OCI-LY7 (cell line): ENCODE results near the gene MRTFB. TPM values are rescaled to one million over a fixed set of nuclear protein-coding genes. Genes with fewer than 3 reads are reported as not detected.

Source experiments
- BruUV-seq: library from RNA; stranded (reverse); fragments of 400-500 nt; replicated peaks from 2 replicates; lab custom pipeline; 2021; lab: Mats Ljungman, UMichigan
- CTCF ChIA-PET: fragments of 300-600 bp; sonication (Branson Sonifier 250); formaldehyde crosslinking; loops from one replicate; lab custom pipeline; 2022; ENCODE audit warnings: antibody characterized with exemption; ENCODE audit not compliant: unreplicated experiment; lab: Charles Lee
- POLR2A ChIA-PET: fragments of 300-600 bp; sonication (Branson Sonifier 250); formaldehyde crosslinking; loops from one replicate; lab custom pipeline; 2022; ENCODE audit warnings: antibody characterized with exemption; lab: Charles Lee
- DNase-seq: peaks from one replicate; pipeline ENCODE4 v3.0.0-alpha.2; 2015; ENCODE audit warnings: low spot score
- H2AFZ ChIP-seq: fragments of 200-600 bp; sonication (generic), shearing (Covaris generic); 2 replicates; pipeline ENCODE4 v1.6.1; 2014; ENCODE audit warnings: mild to moderate bottlenecking, antibody characterized with exemption, low read length, moderate library complexity
- H3K27ac ChIP-seq: fragments of 200-600 bp; sonication (generic); 2 replicates; pipeline ENCODE4 v1.5.1; 2014; ENCODE audit warnings: mixed run types, low read depth, mild to moderate bottlenecking, moderate library complexity, low read length, inconsistent platforms; ENCODE audit not compliant: poor library complexity, severe bottlenecking
- H3K36me3 ChIP-seq: fragments of 200-600 bp; sonication (generic); 2 replicates; pipeline ENCODE4 v1.6.1; 2014; ENCODE audit warnings: mild to moderate bottlenecking, antibody characterized with exemption, low read length, moderate library complexity, mixed read lengths; ENCODE audit not compliant: insufficient read depth
- H3K4me1 ChIP-seq: fragments of 200-600 bp; sonication (generic); 2 replicates; pipeline ENCODE4 v1.5.1; 2014; ENCODE audit warnings: mild to moderate bottlenecking, low read length; ENCODE audit not compliant: insufficient read depth, poor library complexity, severe bottlenecking
- H3K4me2 ChIP-seq: fragments of 200-600 bp; sonication (generic); 2 replicates; pipeline ENCODE4 v1.6.1; 2014; ENCODE audit warnings: mild to moderate bottlenecking, low read length
- H3K4me3 ChIP-seq: fragments of 200-600 bp; sonication (generic); 2 replicates; pipeline ENCODE4 v1.5.1; 2014; ENCODE audit warnings: mild to moderate bottlenecking, low read depth, low read length; ENCODE audit not compliant: poor library complexity, severe bottlenecking
- H3K79me2 ChIP-seq: fragments of 200-600 bp; sonication (generic); 2 replicates; pipeline ENCODE4 v1.6.1; 2016; ENCODE audit warnings: low read depth, mild to moderate bottlenecking, low read length, moderate library complexity, mixed read lengths; ENCODE audit not compliant: insufficient read depth
- H3K9me2 ChIP-seq: fragments of 200-600 bp; sonication (generic); 2 replicates; pipeline ENCODE4 v1.6.1; 2016; ENCODE audit warnings: mild to moderate bottlenecking, low read length, mixed read lengths; ENCODE audit not compliant: insufficient read depth
- H3K9me3 ChIP-seq: fragments of 200-600 bp; sonication (generic); 2 replicates; pipeline ENCODE4 v1.6.1; 2014; ENCODE audit warnings: mild to moderate bottlenecking, mixed run types, low read length, mixed read lengths
- H4K20me1 ChIP-seq: fragments of 200-600 bp; sonication (generic); 2 replicates; pipeline ENCODE4 v1.6.1; 2014; ENCODE audit warnings: mild to moderate bottlenecking, antibody characterized with exemption, low read length, moderate library complexity, mixed read lengths; ENCODE audit not compliant: insufficient read depth
- EZH2phosphoT487 ChIP-seq: fragments of 200-600 bp; sonication (generic); IDR thresholded peaks from 2 replicates; pipeline ENCODE4 v1.6.1; 2018; ENCODE audit warnings: low read depth, borderline replicate concordance, mild to moderate bottlenecking, mixed run types, antibody characterized with exemption, low read length, moderate library complexity, mixed read lengths
- intact Hi-C: fragments of 100-400 bp; cut with micrococcal nuclease; formaldehyde crosslinking; loops from one replicate; pipeline ENCODE4 v1.10.0; 2022; ENCODE audit not compliant: unreplicated experiment
- total RNA-seq, 2 experiments: library from RNA; depleted of rRNA in 1 of 2; stranded (reverse); fragments of >200 nt in 1 of 2; shearing (Covaris generic) in 1 of 2; gene quantifications; 2 replicates each; pipeline ENCODE4 v1.2.3, GENCODE V29; 2014 to 2022
- TF ChIP-seq, protein P1 (sequence below): fragments of 200-600 bp; sonication (generic); conservative IDR thresholded peaks from 2 replicates; pipeline ENCODE4 v1.5.1; 2014; ENCODE audit warnings: mild to moderate bottlenecking, antibody characterized with exemption, low read length, moderate library complexity, mixed read lengths

Gene MRTFB
- total RNA-seq, 2 experiments from 2014 or later, result 8.5 to 21.4 TPM

DNA sequence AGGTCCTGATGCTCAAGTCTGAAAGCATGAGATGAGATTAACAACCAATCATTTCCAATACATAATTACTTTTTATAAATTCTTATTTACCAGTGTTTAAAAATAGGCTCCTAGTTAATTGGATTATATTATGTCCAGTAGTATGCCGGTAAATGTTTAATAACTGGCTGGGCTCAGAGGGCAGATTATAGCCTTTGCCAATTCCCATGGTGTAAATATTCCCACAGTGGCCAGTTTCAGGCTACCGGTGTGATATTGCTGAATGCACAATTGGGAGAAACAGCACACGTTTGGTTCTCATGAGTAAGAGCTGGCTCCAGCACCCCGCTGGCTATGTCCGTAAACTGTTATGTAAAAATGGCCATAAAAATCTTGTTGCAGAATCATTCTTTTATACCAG lies 167.6 kb downstream of the MRTFB start:
- no TSS peak for BruUV-seq
- no peaks in the 10 kb centered on the region for H4K20me1 ChIP-seq
- H3K36me3 ChIP-seq, result no peaks in the 10 kb centered on the region
- intact Hi-C loops, result no loop called here
- TF ChIP-seq, protein P1, sequence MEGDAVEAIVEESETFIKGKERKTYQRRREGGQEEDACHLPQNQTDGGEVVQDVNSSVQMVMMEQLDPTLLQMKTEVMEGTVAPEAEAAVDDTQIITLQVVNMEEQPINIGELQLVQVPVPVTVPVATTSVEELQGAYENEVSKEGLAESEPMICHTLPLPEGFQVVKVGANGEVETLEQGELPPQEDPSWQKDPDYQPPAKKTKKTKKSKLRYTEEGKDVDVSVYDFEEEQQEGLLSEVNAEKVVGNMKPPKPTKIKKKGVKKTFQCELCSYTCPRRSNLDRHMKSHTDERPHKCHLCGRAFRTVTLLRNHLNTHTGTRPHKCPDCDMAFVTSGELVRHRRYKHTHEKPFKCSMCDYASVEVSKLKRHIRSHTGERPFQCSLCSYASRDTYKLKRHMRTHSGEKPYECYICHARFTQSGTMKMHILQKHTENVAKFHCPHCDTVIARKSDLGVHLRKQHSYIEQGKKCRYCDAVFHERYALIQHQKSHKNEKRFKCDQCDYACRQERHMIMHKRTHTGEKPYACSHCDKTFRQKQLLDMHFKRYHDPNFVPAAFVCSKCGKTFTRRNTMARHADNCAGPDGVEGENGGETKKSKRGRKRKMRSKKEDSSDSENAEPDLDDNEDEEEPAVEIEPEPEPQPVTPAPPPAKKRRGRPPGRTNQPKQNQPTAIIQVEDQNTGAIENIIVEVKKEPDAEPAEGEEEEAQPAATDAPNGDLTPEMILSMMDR, result no peak
- no peaks in the 10 kb centered on the region for H3K9me3 ChIP-seq
- ChIA-PET CTCF (no interaction called here), POLR2A (interaction anchor here (0.6 to 0.7 kb wide), 2 partner anchors 20 to 21 kb away, joined by 3 to 9 read pairs; no protein-coding TSS in a partner anchor)
- no peak for DNase-seq
- H3K4me1 ChIP-seq, result no peaks in the 10 kb centered on the region
- no peak overlapping the region for H3K4me3 ChIP-seq
- H2AFZ ChIP-seq, result no peak overlapping the region
- H3K27ac ChIP-seq, result no peak overlapping the region
- H3K79me2 ChIP-seq, result no peaks in the 10 kb centered on the region
- no peak overlapping the region for H3K4me2 ChIP-seq
- no peaks in the 10 kb centered on the region for H3K9me2 ChIP-seq

DNA sequence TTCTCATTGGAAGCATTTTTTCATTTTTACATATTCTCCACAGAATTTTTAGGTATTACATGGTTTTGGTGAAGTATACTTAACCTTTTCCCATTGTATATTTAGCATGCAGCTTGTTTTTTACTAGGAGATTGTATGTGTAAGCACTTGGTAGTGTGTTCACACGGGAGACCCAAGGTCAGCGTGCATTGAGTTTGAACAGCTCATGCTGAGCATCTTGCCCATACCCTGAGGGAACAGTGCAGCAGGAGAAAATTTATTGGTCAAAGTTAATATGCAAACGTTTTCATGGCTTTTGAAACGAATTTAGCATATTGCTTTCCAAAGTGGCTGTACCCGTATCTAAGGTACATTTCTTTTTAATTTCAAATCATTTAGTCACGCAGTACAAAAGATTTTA lies 168.7 kb downstream of the MRTFB start:
- TF ChIP-seq, protein P1, result no peak
- no peak for TF ChIP-seq EZH2phosphoT487
- no peaks in the 10 kb centered on the region for H3K36me3 ChIP-seq
- no peaks in the 10 kb centered on the region for H3K4me1 ChIP-seq
- POLR2A ChIA-PET, result no interaction called here
- H3K4me2 ChIP-seq, result no peak overlapping the region
- H3K4me3 ChIP-seq, result no peak overlapping the region
- no peaks in the 10 kb centered on the region for H3K9me3 ChIP-seq
- no peak for DNase-seq
- CTCF ChIA-PET, result interaction anchor here (0.6 kb wide), 1 partner anchor 835 kb away, joined by 3 read pairs; no protein-coding TSS in a partner anchor
- no TSS peak for BruUV-seq
- H4K20me1 ChIP-seq, result no peaks in the 10 kb centered on the region
- no peaks in the 10 kb centered on the region for H3K79me2 ChIP-seq
- H2AFZ ChIP-seq, result no peak overlapping the region
- no peaks in the 10 kb centered on the region for H3K9me2 ChIP-seq
- intact Hi-C loops, result loop anchor here (10.0 kb wide), 1 partner anchor 315 kb away; the partner anchor contains the start of gene ERCC4
- H3K27ac ChIP-seq, result no peak overlapping the region

DNA sequence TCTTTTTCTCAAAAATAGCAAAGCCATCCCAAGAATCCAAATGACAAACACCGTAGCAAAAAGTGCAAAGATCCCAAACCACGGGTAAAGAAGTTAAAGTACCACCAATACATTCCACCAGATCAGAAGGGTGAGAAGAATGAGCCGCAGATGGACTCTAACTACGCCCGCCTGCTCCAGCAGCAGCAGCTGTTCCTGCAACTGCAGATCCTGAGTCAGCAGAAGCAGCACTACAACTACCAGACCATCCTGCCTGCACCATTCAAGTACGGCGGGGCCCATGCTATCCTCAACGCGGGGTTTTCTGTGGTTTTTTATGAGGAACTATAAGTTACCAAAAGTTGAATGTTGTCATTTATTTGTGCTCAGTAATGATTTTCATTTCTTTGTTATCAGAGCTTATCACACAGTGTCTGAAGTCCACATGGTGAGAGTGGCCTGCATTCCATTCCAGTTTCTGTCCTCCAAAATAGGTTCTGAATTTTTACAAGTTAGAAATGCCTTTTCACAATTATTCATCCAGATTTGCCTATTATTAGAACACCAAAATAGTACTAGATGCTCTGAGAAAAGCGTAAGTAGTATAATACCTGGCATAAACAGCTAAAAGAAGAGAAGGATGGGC lies 169.2 kb downstream of the MRTFB start:
- ChIA-PET POLR2A (no interaction called here), CTCF (no interaction called here)
- Histone ChIP-seq H3K79me2 (no peaks in the 10 kb centered on the region), H2AFZ (no peak overlapping the region), H3K36me3 (no peaks in the 10 kb centered on the region), H3K4me1 (no peaks in the 10 kb centered on the region), H3K4me3 (no peak overlapping the region), H3K27ac (no peak overlapping the region), H3K9me3 (no peaks in the 10 kb centered on the region), H3K4me2 (no peak overlapping the region), H4K20me1 (no peaks in the 10 kb centered on the region), H3K9me2 (no peaks in the 10 kb centered on the region)
- TF ChIP-seq, protein P1, result no peak
- no peak for TF ChIP-seq EZH2phosphoT487
- intact Hi-C loops, result loop anchor here (10.0 kb wide), 1 partner anchor 316 kb away; the partner anchor contains the start of gene ERCC4
- DNase-seq, result no peak
- BruUV-seq, result no TSS peak
